H9 (cell line): ENCODE measurements around the gene DNAH8. TPM values are rescaled to one million over a fixed set of nuclear protein-coding genes. Genes with fewer than 3 reads are reported as not detected.

Experiments
- DNase-seq: peaks from one replicate; pipeline ENCODE4 v3.0.0-alpha.2; 2017
- H2AFZ ChIP-seq: one replicate; pipeline ENCODE4 v1.6.1; 2013; ENCODE audit warnings: mild to moderate bottlenecking, low read length, control low read depth, moderate library complexity
- H2AK5ac ChIP-seq: 2 replicates; pipeline ENCODE4 v1.6.1; 2013; ENCODE audit warnings: low read length, control low read depth, mixed read lengths; ENCODE audit not compliant: insufficient read length
- H2BK120ac ChIP-seq: one replicate; pipeline ENCODE4 v1.6.1; 2013; ENCODE audit warnings: low read depth, mild to moderate bottlenecking, low read length, control low read depth, inconsistent platforms; ENCODE audit not compliant: poor library complexity, severe bottlenecking
- H2BK12ac ChIP-seq: 2 replicates; pipeline ENCODE4 v1.6.1; 2013; ENCODE audit warnings: low read length, control low read depth, mixed read lengths, low read depth; ENCODE audit not compliant: insufficient read length
- H2BK15ac ChIP-seq: 2 replicates; pipeline ENCODE4 v1.6.1; 2013; ENCODE audit warnings: low read depth, low read length, control low read depth
- H2BK20ac ChIP-seq: one replicate; pipeline ENCODE4 v1.6.1; 2013; ENCODE audit warnings: low read depth, mild to moderate bottlenecking, low read length, control low read depth, inconsistent platforms; ENCODE audit not compliant: poor library complexity, severe bottlenecking
- H2BK5ac ChIP-seq: 2 replicates; pipeline ENCODE4 v1.6.1; 2013; ENCODE audit warnings: low read length, control low read depth, mixed read lengths; ENCODE audit not compliant: insufficient read length
- H3K14ac ChIP-seq: 2 replicates; pipeline ENCODE4 v1.6.1; 2013; ENCODE audit warnings: low read length, control low read depth; ENCODE audit not compliant: insufficient read depth
- H3K18ac ChIP-seq: 2 replicates; pipeline ENCODE4 v1.6.1; 2013; ENCODE audit warnings: low read depth, mild to moderate bottlenecking, mixed read lengths, low read length, control low read depth; ENCODE audit not compliant: insufficient read length
- H3K23ac ChIP-seq: 2 replicates; pipeline ENCODE4 v1.6.1; 2013; ENCODE audit warnings: low read length, control low read depth, mixed read lengths, low read depth; ENCODE audit not compliant: insufficient read length
- H3K23me2 ChIP-seq: 2 replicates; pipeline ENCODE4 v1.6.1; 2013; ENCODE audit warnings: low read depth, mild to moderate bottlenecking, mixed read lengths, low read length, control low read depth; ENCODE audit not compliant: insufficient read length, poor library complexity, severe bottlenecking
- H3K27ac ChIP-seq: 2 replicates; pipeline ENCODE4 v1.5.1; 2013; ENCODE audit warnings: low read length, control low read depth, mixed read lengths, low read depth; ENCODE audit not compliant: insufficient read length
- H3K27me3 ChIP-seq: 2 replicates; pipeline ENCODE4 v1.6.1; 2013; ENCODE audit warnings: low read length, control low read depth, inconsistent platforms; ENCODE audit not compliant: insufficient read depth
- H3K4ac ChIP-seq: 2 replicates; pipeline ENCODE4 v1.6.1; 2013; ENCODE audit warnings: low read depth, mild to moderate bottlenecking, control low read depth, inconsistent platforms, low read length, moderate library complexity
- H3K4me1 ChIP-seq: 2 replicates; pipeline ENCODE4 v1.6.1; 2013; ENCODE audit warnings: low read length, control low read depth, inconsistent platforms; ENCODE audit not compliant: insufficient read depth
- H3K4me2 ChIP-seq: 2 replicates; pipeline ENCODE4 v1.6.1; 2013; ENCODE audit warnings: low read length, control low read depth, mixed read lengths; ENCODE audit not compliant: insufficient read length, insufficient read depth
- H3K56ac ChIP-seq: 2 replicates; pipeline ENCODE4 v1.6.1; 2013; ENCODE audit warnings: low read depth, mild to moderate bottlenecking, mixed read lengths, low read length, control low read depth; ENCODE audit not compliant: insufficient read length
- H3K79me1 ChIP-seq: 2 replicates; pipeline ENCODE4 v1.6.1; 2013; ENCODE audit warnings: low read depth, mild to moderate bottlenecking, moderate library complexity, low read length, control low read depth, inconsistent platforms; ENCODE audit not compliant: insufficient read depth, poor library complexity, severe bottlenecking
- H3K79me2 ChIP-seq: 2 replicates; pipeline ENCODE4 v1.6.1; 2013; ENCODE audit warnings: low read length, control low read depth, inconsistent platforms; ENCODE audit not compliant: insufficient read depth
- H3K9ac ChIP-seq: 2 replicates; pipeline ENCODE4 v1.6.1; 2013; ENCODE audit warnings: low read length, control low read depth, mixed read lengths; ENCODE audit not compliant: insufficient read length; ENCODE audit errors: extremely low read depth
- H3K9me3 ChIP-seq: one replicate; pipeline ENCODE4 v1.6.1; 2013; ENCODE audit warnings: low read depth, low read length, inconsistent platforms; ENCODE audit not compliant: control insufficient read depth
- H3T11ph ChIP-seq: one replicate; pipeline ENCODE4 v1.6.1; 2013; ENCODE audit warnings: mild to moderate bottlenecking, low read length, control low read depth, inconsistent platforms
- H4K20me1 ChIP-seq: one replicate; pipeline ENCODE4 v1.6.1; 2013; ENCODE audit not compliant: control insufficient read depth, insufficient read length, insufficient read depth
- H4K5ac ChIP-seq: 2 replicates; pipeline ENCODE4 v1.6.1; 2013; ENCODE audit warnings: low read depth, mild to moderate bottlenecking, mixed read lengths, low read length, control low read depth; ENCODE audit not compliant: insufficient read length
- H4K8ac ChIP-seq: replicated peaks from 2 replicates; pipeline ENCODE4 v1.6.1; 2013; ENCODE audit warnings: low read length, control low read depth, mixed read lengths, low read depth; ENCODE audit not compliant: insufficient read length
- H4K91ac ChIP-seq: 2 replicates; pipeline ENCODE4 v1.6.1; 2013; ENCODE audit warnings: low read depth, mild to moderate bottlenecking, moderate library complexity, mixed read lengths, low read length, control low read depth; ENCODE audit not compliant: insufficient read length
- H3K27ac Mint-ChIP-seq, 3 experiments: 2 replicates in 2 of 3; 3 replicates in 1 of 3; pipeline ENCODE4 v1.8.0; 2020 to 2021; ENCODE audit warnings: mixed read lengths in 3 of 3, mild to moderate bottlenecking in 1 of 3, moderate library complexity in 1 of 3
- H3K27me3 Mint-ChIP-seq: 2 replicates; pipeline ENCODE4 v1.8.0; 2021; ENCODE audit warnings: low read depth, mild to moderate bottlenecking, moderate library complexity, mixed read lengths
- H3K36me3 Mint-ChIP-seq, 3 experiments: 2 replicates in 2 of 3; 3 replicates in 1 of 3; pipeline ENCODE4 v1.8.0; 2020 to 2021; ENCODE audit warnings: low read depth in 3 of 3, mixed read lengths in 3 of 3; ENCODE audit not compliant: insufficient read depth in 1 of 3
- H3K4me1 Mint-ChIP-seq, 2 experiments: 2 replicates each; pipeline ENCODE4 v1.8.0; 2020; ENCODE audit warnings: mixed read lengths in 2 of 2
- H3K4me3 Mint-ChIP-seq, 2 experiments: 2 replicates in 1 of 2; 3 replicates in 1 of 2; pipeline ENCODE4 v1.8.0; 2020 to 2021; ENCODE audit warnings: mild to moderate bottlenecking in 2 of 2, mixed read lengths in 2 of 2, moderate library complexity in 1 of 2
- H3K9me3 Mint-ChIP-seq, 2 experiments: 2 replicates in 1 of 2; 3 replicates in 1 of 2; pipeline ENCODE4 v1.8.0; 2020; ENCODE audit warnings: mild to moderate bottlenecking in 2 of 2, mixed read lengths in 2 of 2, moderate library complexity in 1 of 2
- WGBS: extraction: QIAGEN DNeasy Blood & Tissue Kit; methylation state at CpG from one replicate; pipeline ENCODE4 v1.1.7; 2013; ENCODE audit warnings: missing lambda C conversion rate, low lambda C conversion rate, mixed read lengths; ENCODE audit not compliant: insufficient read length; ENCODE audit errors: extremely low coverage; 5-methylcytosine and 5-hydroxymethylcytosine counted together
- total RNA-seq: library from RNA; stranded (reverse); gene quantifications from 2 replicates; pipeline ENCODE4 v1.2.1, GENCODE V29; 2021
- TF ChIP-seq, protein P1 (sequence below): fragments of 200-600 bp; sonication (generic); conservative IDR thresholded peaks from 3 replicates; pipeline ENCODE4 v1.8.0; 2021; ENCODE audit warnings: antibody characterized with exemption, mild to moderate bottlenecking

DNAH8 gene
- total RNA-seq, 1 experiment from 2014 or later: not detected

- H3K9me3 Mint-ChIP-seq: peaks cover 6 to 18% of the 10 kb centered on the region in 2 experiments; a peak in 2 of 5 replicates
- H3K27me3 ChIP-seq: no peaks in the 10 kb centered on the region
- H3K27ac ChIP-seq: no peak overlapping the region
- no peak overlapping the region for H3K4me2 ChIP-seq
- H2AFZ ChIP-seq: no peak overlapping the region
- H3K4me3 Mint-ChIP-seq: no peak overlapping the region
- no peaks in the 10 kb centered on the region for H3K79me1 ChIP-seq
- H3K14ac ChIP-seq: no peak overlapping the region
- H3K4ac ChIP-seq: no peak overlapping the region
- no peaks in the 10 kb centered on the region for H3K4me1 ChIP-seq
- no peaks in the 10 kb centered on the region for H3K27me3 Mint-ChIP-seq
- TF ChIP-seq, protein P1, sequence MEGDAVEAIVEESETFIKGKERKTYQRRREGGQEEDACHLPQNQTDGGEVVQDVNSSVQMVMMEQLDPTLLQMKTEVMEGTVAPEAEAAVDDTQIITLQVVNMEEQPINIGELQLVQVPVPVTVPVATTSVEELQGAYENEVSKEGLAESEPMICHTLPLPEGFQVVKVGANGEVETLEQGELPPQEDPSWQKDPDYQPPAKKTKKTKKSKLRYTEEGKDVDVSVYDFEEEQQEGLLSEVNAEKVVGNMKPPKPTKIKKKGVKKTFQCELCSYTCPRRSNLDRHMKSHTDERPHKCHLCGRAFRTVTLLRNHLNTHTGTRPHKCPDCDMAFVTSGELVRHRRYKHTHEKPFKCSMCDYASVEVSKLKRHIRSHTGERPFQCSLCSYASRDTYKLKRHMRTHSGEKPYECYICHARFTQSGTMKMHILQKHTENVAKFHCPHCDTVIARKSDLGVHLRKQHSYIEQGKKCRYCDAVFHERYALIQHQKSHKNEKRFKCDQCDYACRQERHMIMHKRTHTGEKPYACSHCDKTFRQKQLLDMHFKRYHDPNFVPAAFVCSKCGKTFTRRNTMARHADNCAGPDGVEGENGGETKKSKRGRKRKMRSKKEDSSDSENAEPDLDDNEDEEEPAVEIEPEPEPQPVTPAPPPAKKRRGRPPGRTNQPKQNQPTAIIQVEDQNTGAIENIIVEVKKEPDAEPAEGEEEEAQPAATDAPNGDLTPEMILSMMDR: no peak
- H3K23me2 ChIP-seq: no peaks in the 10 kb centered on the region
- H3K18ac ChIP-seq: no peak overlapping the region
- H2BK5ac ChIP-seq: no peak overlapping the region
- no peaks in the 10 kb centered on the region for H3K9me3 ChIP-seq
- WGBS: no CpG with 5 or more reads among the region's 2 CpGs
- no peak for DNase-seq
- no peak overlapping the region for H3T11ph ChIP-seq
- no peak overlapping the region for H3K27ac Mint-ChIP-seq
- H2BK15ac ChIP-seq: no peak overlapping the region
- H3K36me3 Mint-ChIP-seq: peaks cover 0 to 4% (median 0%) of the 10 kb centered on the region in 3 experiments; a peak in 4 of 7 replicates
- no peaks in the 10 kb centered on the region for H3K79me2 ChIP-seq
- H4K5ac ChIP-seq: no peak overlapping the region
- H3K4me1 Mint-ChIP-seq: no peaks in the 10 kb centered on the region
- no peak overlapping the region for H2BK20ac ChIP-seq
- H2AK5ac ChIP-seq: no peak overlapping the region
- H3K56ac ChIP-seq: no peak overlapping the region
- H2BK120ac ChIP-seq: no peak overlapping the region
- H3K9ac ChIP-seq: no peak overlapping the region
- H3K23ac ChIP-seq: no peak overlapping the region
- H4K20me1 ChIP-seq: no peaks in the 10 kb centered on the region
- H4K8ac ChIP-seq: no peak overlapping the region
- no peak overlapping the region for H2BK12ac ChIP-seq
- no peak overlapping the region for H4K91ac ChIP-seq
Observed at GRCh38 chr6:38959138-38959537, 244.0 kb downstream of the DNAH8 start.
